HepG2 (cell line): ENCODE data around the gene BUB1. TPM values are rescaled to one million over a fixed set of nuclear protein-coding genes. Genes with fewer than 3 reads are reported as not detected.

Source experiments
- DNMT3B ChIP-seq: conservative IDR thresholded peaks from 2 replicates; pipeline ENCODE4 v1.6.1; 2016; ENCODE audit warnings: missing biosample characterization, control low read depth
- FOSL1 ChIP-seq: sonication (generic); formaldehyde crosslinking; IDR thresholded peaks from 2 replicates; pipeline ENCODE4 v1.9.0; 2021; ENCODE audit warnings: missing genetic modification reagents, borderline replicate concordance
- FOXK2 ChIP-seq: fragments of 450-650 bp; IDR thresholded peaks from 2 replicates; pipeline ENCODE4 v1.6.1; 2016
- GZF1 ChIP-seq: sonication (generic); formaldehyde crosslinking; IDR thresholded peaks from 2 replicates; pipeline ENCODE4 v1.5.1; 2020; ENCODE audit warnings: mild to moderate bottlenecking, missing genetic modification reagents
- JUND ChIP-seq: sonication (generic); formaldehyde crosslinking; IDR thresholded peaks from 2 replicates; pipeline ENCODE4 v1.8.0; 2022; ENCODE audit warnings: mild to moderate bottlenecking, missing genetic modification reagents
- KAT8 ChIP-seq: IDR thresholded peaks from 2 replicates; pipeline ENCODE4 v1.6.1; 2016; ENCODE audit warnings: missing genetic modification reagents, missing compliant biosample characterization
- RFXANK ChIP-seq: IDR thresholded peaks from 2 replicates; pipeline ENCODE4 v1.6.1; 2016
- TBL1XR1 ChIP-seq: fragments of 150-350 bp; IDR thresholded peaks from 2 replicates; pipeline ENCODE4 v1.6.1; 2014; ENCODE audit warnings: borderline replicate concordance, low read length; ENCODE audit not compliant: partially characterized antibody
- U2AF2 ChIP-seq: fragments of 200-400 bp; formaldehyde crosslinking; IDR thresholded peaks from 2 replicates; pipeline ENCODE4 v1.6.1; 2017; ENCODE audit warnings: low read depth, mild to moderate bottlenecking, low read length
- ZNF20 ChIP-seq: sonication (generic); formaldehyde crosslinking; IDR thresholded peaks from 2 replicates; pipeline ENCODE4 v1.4.0; 2020; ENCODE audit warnings: mild to moderate bottlenecking, moderate library complexity, missing genetic modification reagents
- ZNF251 ChIP-seq: sonication (generic); formaldehyde crosslinking; IDR thresholded peaks from 2 replicates; pipeline ENCODE4 v1.9.0; 2021; ENCODE audit warnings: mild to moderate bottlenecking, missing genetic modification reagents
- ZNF256 ChIP-seq: sonication (generic); formaldehyde crosslinking; conservative IDR thresholded peaks from 2 replicates; pipeline ENCODE4 v1.4.0; 2020; ENCODE audit warnings: missing genetic modification reagents
- ZNF563 ChIP-seq: sonication (generic); formaldehyde crosslinking; IDR thresholded peaks from 2 replicates; pipeline ENCODE4 v1.8.0; 2022; ENCODE audit warnings: mild to moderate bottlenecking, moderate library complexity, missing genetic modification reagents
- ZNF670 ChIP-seq: sonication (generic); formaldehyde crosslinking; IDR thresholded peaks from 2 replicates; pipeline ENCODE4 v1.8.0; 2022; ENCODE audit warnings: mild to moderate bottlenecking, missing genetic modification reagents, borderline replicate concordance
- ZNF776 ChIP-seq: sonication (generic); formaldehyde crosslinking; IDR thresholded peaks from 2 replicates; pipeline ENCODE4 v1.4.0; 2020; ENCODE audit warnings: mild to moderate bottlenecking, missing genetic modification reagents
- polyA plus RNA-seq, 8 experiments: library from polyadenylated mRNA; depleted of rRNA in 3 of 8; stranded (reverse) in 7 of 8; unstranded in 1 of 8; fragments of >200 nt; fragmentation: Illumina TruSeq in 4 of 8; extraction: Trizol in 4 of 8; gene quantifications; 2 replicates each; pipeline versions ENCODE4 v1.2.1 to v1.2.3, GENCODE V29; 2011 to 2016; ENCODE audit warnings: low read depth in 4 of 8, missing spikeins in 1 of 8, mixed read lengths in 1 of 8; ENCODE audit not compliant: insufficient read depth in 1 of 8
- total RNA-seq, 5 experiments: library from RNA; depleted of rRNA; stranded (reverse); fragments of >200 nt; fragmentation: Illumina TruSeq; extraction: Trizol; gene quantifications; 2 replicates each; pipeline ENCODE4 v1.2.3, GENCODE V29; 2016; ENCODE audit warnings: low read depth in 1 of 5
- TF ChIP-seq, protein P1 (sequence below): sonication (generic); formaldehyde crosslinking; IDR thresholded peaks from 2 replicates; pipeline ENCODE4 v1.5.0; 2020; ENCODE audit warnings: missing genetic modification reagents
- TF ChIP-seq, protein P2 (sequence below): sonication (generic); formaldehyde crosslinking; IDR thresholded peaks from 2 replicates; pipeline ENCODE4 v1.5.1; 2020; ENCODE audit warnings: mild to moderate bottlenecking, missing genetic modification reagents, borderline replicate concordance
- TF ChIP-seq, protein P3 (sequence below): sonication (generic); formaldehyde crosslinking; IDR thresholded peaks from 2 replicates; pipeline ENCODE4 v1.8.1; 2023; ENCODE audit warnings: missing genetic modification reagents, inconsistent platforms, borderline replicate concordance
- TF ChIP-seq, protein P4 (sequence below): sonication (generic); formaldehyde crosslinking; IDR thresholded peaks from 2 replicates; pipeline ENCODE4 v1.4.0; 2020; ENCODE audit warnings: missing genetic modification reagents, mild to moderate bottlenecking, borderline replicate concordance

Gene BUB1
- total and polyA plus RNA-seq, 2 of the 13 experiments (the other 11 are each of a cell fraction or from before 2014, with no cell fraction given) = 27.8 to 52.6 TPM

DNA sequence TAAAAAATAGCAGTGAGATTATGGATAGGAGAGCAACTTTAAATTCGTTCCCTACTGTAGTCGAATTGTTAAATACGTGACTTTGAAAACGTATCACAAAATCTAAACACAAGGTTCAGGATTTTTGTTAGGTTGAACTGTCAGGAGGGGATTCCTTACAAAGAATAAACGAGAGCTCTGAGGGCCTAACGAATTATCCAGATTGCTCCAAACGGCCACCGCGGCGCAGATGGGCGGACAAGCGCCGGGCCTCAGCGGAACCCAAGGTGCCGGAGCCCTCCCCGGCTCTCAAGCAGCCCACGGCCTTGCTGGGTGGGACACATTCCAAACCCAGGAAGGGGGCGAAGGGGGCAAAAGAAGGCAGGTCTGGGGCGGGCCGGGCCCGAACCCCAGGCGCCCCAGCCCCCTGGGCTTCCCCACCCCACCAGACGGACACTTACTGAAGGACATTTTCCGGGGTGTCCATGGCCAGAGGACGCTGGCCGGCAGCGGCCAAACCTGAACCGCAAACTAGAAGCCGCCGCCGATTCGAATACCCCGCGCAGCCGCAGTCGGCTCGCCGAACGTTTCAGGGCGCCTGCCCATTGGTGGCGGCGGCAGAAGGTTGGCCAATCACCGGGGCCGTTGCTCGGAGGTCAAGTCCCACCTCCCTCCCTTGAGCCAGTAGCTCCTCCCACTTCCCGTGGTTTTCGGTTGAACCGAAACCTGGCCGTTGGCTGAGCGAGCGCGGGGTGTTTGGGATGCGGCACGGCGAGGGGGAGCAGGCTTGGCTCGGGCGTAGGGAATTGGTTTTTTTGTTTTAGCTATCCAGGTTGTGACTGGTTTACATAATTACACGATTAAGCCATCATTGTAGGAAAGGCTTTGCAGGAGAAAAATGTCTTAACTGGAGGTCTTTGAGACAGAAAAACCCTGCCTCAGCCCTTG is at the start of gene BUB1 (continued):
- TF ChIP-seq RFXANK (CRISPR knock-in tag) (0 out of 2 replicates have a peak, but pooled peaks have one; percentile 31), U2AF2 (no peak), JUND (CRISPR knock-in tag) (no peak), ZNF776 (no peak; the same call in 1 of the 2 replicates), ZNF670 (no peak), ZNF251 (CRISPR knock-in tag) (no peak), KAT8 (CRISPR knock-in tag) (peak; percentile 75), TBL1XR1 (no peak), ZNF256 (CRISPR knock-in tag) (no peak), DNMT3B (CRISPR knock-in tag) (no peak), FOSL1 (no peak), GZF1 (CRISPR knock-in tag) (0 out of 2 replicates have a peak, but pooled peaks have one; percentile 30), FOXK2 (no peak), ZNF20 (CRISPR knock-in tag) (no peak), ZNF563 (CRISPR knock-in tag) (no peak)
- TF ChIP-seq, protein P1, sequence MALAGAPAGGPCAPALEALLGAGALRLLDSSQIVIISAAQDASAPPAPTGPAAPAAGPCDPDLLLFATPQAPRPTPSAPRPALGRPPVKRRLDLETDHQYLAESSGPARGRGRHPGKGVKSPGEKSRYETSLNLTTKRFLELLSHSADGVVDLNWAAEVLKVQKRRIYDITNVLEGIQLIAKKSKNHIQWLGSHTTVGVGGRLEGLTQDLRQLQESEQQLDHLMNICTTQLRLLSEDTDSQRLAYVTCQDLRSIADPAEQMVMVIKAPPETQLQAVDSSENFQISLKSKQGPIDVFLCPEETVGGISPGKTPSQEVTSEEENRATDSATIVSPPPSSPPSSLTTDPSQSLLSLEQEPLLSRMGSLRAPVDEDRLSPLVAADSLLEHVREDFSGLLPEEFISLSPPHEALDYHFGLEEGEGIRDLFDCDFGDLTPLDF (CRISPR knock-in tag) = peak; percentile 57; the same call in 1 of the 2 replicates
- TF ChIP-seq, protein P2, sequence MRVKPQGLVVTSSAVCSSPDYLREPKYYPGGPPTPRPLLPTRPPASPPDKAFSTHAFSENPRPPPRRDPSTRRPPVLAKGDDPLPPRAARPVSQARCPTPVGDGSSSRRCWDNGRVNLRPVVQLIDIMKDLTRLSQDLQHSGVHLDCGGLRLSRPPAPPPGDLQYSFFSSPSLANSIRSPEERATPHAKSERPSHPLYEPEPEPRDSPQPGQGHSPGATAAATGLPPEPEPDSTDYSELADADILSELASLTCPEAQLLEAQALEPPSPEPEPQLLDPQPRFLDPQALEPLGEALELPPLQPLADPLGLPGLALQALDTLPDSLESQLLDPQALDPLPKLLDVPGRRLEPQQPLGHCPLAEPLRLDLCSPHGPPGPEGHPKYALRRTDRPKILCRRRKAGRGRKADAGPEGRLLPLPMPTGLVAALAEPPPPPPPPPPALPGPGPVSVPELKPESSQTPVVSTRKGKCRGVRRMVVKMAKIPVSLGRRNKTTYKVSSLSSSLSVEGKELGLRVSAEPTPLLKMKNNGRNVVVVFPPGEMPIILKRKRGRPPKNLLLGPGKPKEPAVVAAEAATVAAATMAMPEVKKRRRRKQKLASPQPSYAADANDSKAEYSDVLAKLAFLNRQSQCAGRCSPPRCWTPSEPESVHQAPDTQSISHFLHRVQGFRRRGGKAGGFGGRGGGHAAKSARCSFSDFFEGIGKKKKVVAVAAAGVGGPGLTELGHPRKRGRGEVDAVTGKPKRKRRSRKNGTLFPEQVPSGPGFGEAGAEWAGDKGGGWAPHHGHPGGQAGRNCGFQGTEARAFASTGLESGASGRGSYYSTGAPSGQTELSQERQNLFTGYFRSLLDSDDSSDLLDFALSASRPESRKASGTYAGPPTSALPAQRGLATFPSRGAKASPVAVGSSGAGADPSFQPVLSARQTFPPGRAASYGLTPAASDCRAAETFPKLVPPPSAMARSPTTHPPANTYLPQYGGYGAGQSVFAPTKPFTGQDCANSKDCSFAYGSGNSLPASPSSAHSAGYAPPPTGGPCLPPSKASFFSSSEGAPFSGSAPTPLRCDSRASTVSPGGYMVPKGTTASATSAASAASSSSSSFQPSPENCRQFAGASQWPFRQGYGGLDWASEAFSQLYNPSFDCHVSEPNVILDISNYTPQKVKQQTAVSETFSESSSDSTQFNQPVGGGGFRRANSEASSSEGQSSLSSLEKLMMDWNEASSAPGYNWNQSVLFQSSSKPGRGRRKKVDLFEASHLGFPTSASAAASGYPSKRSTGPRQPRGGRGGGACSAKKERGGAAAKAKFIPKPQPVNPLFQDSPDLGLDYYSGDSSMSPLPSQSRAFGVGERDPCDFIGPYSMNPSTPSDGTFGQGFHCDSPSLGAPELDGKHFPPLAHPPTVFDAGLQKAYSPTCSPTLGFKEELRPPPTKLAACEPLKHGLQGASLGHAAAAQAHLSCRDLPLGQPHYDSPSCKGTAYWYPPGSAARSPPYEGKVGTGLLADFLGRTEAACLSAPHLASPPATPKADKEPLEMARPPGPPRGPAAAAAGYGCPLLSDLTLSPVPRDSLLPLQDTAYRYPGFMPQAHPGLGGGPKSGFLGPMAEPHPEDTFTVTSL (CRISPR knock-in tag) = no peak
- TF ChIP-seq, protein P3, sequence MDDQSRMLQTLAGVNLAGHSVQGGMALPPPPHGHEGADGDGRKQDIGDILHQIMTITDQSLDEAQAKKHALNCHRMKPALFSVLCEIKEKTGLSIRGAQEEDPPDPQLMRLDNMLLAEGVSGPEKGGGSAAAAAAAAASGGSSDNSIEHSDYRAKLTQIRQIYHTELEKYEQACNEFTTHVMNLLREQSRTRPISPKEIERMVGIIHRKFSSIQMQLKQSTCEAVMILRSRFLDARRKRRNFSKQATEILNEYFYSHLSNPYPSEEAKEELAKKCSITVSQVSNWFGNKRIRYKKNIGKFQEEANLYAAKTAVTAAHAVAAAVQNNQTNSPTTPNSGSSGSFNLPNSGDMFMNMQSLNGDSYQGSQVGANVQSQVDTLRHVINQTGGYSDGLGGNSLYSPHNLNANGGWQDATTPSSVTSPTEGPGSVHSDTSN = no peak
- TF ChIP-seq, protein P4, sequence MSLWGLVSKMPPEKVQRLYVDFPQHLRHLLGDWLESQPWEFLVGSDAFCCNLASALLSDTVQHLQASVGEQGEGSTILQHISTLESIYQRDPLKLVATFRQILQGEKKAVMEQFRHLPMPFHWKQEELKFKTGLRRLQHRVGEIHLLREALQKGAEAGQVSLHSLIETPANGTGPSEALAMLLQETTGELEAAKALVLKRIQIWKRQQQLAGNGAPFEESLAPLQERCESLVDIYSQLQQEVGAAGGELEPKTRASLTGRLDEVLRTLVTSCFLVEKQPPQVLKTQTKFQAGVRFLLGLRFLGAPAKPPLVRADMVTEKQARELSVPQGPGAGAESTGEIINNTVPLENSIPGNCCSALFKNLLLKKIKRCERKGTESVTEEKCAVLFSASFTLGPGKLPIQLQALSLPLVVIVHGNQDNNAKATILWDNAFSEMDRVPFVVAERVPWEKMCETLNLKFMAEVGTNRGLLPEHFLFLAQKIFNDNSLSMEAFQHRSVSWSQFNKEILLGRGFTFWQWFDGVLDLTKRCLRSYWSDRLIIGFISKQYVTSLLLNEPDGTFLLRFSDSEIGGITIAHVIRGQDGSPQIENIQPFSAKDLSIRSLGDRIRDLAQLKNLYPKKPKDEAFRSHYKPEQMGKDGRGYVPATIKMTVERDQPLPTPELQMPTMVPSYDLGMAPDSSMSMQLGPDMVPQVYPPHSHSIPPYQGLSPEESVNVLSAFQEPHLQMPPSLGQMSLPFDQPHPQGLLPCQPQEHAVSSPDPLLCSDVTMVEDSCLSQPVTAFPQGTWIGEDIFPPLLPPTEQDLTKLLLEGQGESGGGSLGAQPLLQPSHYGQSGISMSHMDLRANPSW (CRISPR knock-in tag) = no peak
